Omental fat pad (tissue), 4 donors: ENCODE measurements around the gene STXBP4. TPM values are rescaled to one million over a fixed set of nuclear protein-coding genes. Genes with fewer than 3 reads are reported as not detected.

Experiments
- ATAC-seq: fragments of 150-250 bp; one replicate; pipeline ENCODE4 v1.9.1; 2016; ENCODE audit warnings: mild to moderate bottlenecking, moderate library complexity; ENCODE audit not compliant: low FRiP score
- DNase-seq: peaks from one replicate; pipeline ENCODE4 v3.0.0-alpha.2; 2019; ENCODE audit warnings: low spot score
- total RNA-seq, 4 donors: library from RNA; depleted of rRNA; stranded (reverse); fragments of >200 nt; gene quantifications; one replicate each; pipeline ENCODE4 v1.1.0, GENCODE V29; 2016
- TF ChIP-seq, protein P1 (sequence below), 3 donors: fragments of 450-650 bp; IDR thresholded peaks; one replicate each; pipeline ENCODE4 v1.5.1; 2016 to 2017; ENCODE audit warnings: antibody characterized with exemption in 3 of 3, mild to moderate bottlenecking in 3 of 3, moderate library complexity in 2 of 3

Gene STXBP4, protein sequence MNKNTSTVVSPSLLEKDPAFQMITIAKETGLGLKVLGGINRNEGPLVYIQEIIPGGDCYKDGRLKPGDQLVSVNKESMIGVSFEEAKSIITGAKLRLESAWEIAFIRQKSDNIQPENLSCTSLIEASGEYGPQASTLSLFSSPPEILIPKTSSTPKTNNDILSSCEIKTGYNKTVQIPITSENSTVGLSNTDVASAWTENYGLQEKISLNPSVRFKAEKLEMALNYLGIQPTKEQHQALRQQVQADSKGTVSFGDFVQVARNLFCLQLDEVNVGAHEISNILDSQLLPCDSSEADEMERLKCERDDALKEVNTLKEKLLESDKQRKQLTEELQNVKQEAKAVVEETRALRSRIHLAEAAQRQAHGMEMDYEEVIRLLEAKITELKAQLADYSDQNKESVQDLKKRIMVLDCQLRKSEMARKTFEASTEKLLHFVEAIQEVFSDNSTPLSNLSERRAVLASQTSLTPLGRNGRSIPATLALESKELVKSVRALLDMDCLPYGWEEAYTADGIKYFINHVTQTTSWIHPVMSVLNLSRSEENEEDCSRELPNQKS
- total RNA-seq, result 10 to 100 TPM; 11.2 to 19.3 (median 16.5) TPM

DNA sequence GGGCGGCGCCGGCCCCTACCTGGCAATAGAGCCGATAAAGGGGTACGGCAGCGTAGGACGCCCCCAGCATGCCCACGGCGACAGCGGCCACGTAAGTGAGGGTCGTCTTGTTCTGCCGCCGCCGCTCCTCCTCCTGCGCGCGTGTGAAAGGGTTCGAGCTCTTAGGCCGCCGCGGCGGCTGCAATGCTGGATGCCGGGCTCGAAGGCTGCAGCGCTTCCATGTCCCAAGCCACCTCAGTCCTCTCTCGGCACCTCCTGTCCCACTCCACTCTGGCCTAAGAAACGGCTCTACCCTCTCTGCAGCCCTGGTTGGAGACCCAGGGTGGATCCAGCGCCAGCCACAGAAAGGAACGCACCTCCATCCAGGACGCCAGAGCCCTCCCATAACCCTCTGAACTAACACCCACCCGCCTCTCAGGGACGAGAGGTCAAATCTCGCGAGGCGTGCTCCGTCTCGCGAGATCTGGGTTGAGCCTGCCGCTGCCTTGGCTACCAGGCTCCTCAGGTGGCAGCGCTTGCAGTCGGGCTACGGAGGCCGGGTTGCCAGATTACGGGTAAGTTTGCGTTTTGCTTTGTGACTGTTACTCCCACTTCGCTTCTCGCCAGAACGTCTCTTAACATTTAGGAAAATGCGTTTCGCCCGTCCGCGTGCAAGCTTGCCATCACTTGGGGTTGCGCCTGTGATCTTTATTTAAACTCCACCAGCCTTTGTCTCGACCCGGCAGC is at the start of gene STXBP4, which contains the start of gene COX11:
STXBP4 (plus strand) TSS at position 504 of the 726 bp plus-strand sequence. CDS start 17,455 bp downstream, outside the sequence.
COX11 (minus strand) TSS at position 393 of the 726 bp plus-strand sequence; CDS start at position 385, 8 bp downstream.
- TF ChIP-seq, protein P1, sequence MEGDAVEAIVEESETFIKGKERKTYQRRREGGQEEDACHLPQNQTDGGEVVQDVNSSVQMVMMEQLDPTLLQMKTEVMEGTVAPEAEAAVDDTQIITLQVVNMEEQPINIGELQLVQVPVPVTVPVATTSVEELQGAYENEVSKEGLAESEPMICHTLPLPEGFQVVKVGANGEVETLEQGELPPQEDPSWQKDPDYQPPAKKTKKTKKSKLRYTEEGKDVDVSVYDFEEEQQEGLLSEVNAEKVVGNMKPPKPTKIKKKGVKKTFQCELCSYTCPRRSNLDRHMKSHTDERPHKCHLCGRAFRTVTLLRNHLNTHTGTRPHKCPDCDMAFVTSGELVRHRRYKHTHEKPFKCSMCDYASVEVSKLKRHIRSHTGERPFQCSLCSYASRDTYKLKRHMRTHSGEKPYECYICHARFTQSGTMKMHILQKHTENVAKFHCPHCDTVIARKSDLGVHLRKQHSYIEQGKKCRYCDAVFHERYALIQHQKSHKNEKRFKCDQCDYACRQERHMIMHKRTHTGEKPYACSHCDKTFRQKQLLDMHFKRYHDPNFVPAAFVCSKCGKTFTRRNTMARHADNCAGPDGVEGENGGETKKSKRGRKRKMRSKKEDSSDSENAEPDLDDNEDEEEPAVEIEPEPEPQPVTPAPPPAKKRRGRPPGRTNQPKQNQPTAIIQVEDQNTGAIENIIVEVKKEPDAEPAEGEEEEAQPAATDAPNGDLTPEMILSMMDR (IDR thresholded peaks at IDR 0.05), result no peak
- peak; percentile 79 for DNase-seq

DNA sequence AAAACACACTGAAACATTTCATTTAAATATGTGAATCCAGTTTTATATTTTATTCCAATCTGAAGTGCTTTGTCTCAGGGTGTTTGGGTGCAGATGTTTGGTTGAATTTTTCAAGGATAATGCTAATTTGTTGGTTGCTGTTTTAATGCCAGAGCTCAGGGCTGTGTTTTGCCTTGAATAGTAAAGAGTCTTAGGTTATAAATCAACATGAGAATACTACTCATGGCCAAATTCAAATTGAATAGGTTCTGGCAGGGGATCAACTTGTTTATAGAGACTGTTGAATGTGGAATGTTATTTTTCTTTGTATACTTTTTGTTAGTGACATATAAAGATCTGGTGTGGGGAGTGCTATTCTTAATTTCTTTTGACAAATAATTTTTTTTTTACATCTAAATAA is 49.1 kb upstream of the STXBP4 start:
- DNase-seq (no peak), ATAC-seq (no peak)
- TF ChIP-seq, protein P1 (IDR thresholded peaks at IDR 0.05), result no peak

More for the DNA sequence above, at the start of gene STXBP4, which contains the start of gene COX11:
- peak; percentile 94 for ATAC-seq

DNA sequence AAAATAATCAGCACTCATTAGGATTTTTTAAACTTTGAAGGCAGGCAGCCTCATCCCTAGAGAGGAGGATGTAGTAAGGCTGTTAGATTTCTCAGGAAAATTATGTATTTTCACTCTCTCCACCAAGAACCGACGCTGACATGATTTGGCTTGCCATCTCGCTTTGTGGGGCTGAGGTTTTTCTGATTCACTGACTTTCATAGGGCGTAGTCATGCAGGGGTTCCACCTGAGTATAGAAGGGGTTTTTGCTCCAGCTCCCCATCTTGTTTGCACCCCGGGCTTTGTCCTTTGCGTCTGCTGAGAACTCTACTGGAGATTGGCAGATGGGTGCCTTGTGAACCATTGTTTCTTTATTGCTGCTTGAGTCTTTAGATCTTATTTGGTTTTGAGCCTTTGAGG is 47.7 kb upstream of the STXBP4 start:
- TF ChIP-seq, protein P1 (IDR thresholded peaks at IDR 0.05), result no peak
- DNase-seq, result no peak
- ATAC-seq, result no peak

DNA sequence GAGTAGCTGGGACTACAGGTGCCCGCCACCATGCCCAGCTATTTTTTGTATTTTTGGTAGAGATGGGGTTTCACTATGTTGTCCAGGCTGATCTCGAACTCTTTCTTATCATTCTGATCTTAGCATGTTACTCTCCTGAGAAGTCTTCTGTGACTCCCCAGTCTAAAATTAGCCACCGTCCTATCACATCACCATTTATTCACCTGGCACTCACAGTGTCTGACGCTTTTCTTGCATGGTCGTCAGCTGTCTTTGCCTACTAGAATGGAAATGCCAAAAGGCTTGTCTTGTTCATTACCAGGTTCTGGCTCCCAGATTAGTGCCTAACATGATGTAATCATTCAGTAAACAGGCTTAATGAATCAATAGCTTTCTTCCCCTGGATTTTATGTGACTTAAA is 44.2 kb upstream of the STXBP4 start:
- TF ChIP-seq, protein P1 (IDR thresholded peaks at IDR 0.05), result no peak
- no peak for DNase-seq
- ATAC-seq, result no peak

DNA sequence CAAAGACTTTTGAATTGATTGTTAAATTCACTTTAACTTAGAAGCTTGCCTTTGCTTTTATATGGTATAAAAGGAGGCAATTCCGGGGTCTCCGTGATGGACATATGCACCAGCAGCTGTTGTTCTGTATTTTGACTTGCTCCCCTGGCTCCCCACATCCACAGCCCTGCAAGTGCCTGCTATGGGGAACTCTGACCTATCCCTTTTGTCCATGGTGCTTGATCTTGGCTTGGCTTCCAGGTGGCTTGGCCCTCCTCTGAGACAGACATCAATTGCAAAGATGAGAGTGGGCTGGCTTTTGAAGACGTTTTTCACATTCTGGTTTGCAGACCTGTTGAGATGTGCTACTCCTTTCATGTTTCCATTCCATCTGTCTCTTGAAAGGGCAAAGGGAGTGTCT is 41.0 kb upstream of the STXBP4 start:
- DNase-seq (no peak), ATAC-seq (no peak)
- TF ChIP-seq, protein P1 (IDR thresholded peaks at IDR 0.05), result no peak

DNA sequence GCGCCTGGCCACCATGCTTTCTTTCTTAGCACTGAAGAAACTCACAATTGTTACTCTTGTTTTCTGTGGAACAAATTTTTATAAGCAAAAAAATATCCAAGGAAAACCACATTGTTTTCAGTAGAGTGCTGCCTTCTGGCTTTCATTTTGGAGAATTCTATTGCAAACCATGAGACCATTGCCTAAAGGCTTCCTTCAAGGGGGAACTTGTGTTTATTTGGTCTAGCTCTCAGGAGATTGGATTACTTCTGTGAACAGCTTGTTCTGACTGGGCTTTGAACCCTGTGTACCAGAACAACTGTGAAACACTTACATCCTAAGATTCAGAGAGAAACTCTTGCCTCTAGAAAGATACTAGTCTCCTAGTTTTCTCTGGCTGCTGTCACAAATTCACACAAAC is 35.9 kb upstream of the STXBP4 start:
- DNase-seq (no peak), ATAC-seq (no peak)
- TF ChIP-seq, protein P1 (IDR thresholded peaks at IDR 0.05), result no peak
